HCT116 (cell line): Measurements from ENCODE around the gene C18orf54.
A peak's percentile ranks its signal among the peaks of the same experiment; 100 is the strongest.

Source experiments
- POLR2A ChIP-seq: IDR thresholded peaks from 2 replicates; pipeline ENCODE4 v1.7.0; 2011; ENCODE audit warnings: borderline replicate concordance; ENCODE audit not compliant: insufficient read depth, insufficient read length; ENCODE audit errors: extremely low read depth
- TF ChIP-seq, protein P1 (sequence below), 3 experiments: fragments of 200-600 bp in 1 of 3; sonication (generic) in 1 of 3; IDR thresholded peaks in 2 of 3; conservative IDR thresholded peaks in 1 of 3; 2 replicates each; pipeline ENCODE4 v1.5.1; 2012 to 2017; ENCODE audit warnings: low read depth in 2 of 3, low read length in 2 of 3, antibody characterized with exemption in 1 of 3, borderline replicate concordance in 1 of 3, control low read depth in 1 of 3, mild to moderate bottlenecking in 1 of 3, mixed read lengths in 1 of 3, mixed run types in 1 of 3, moderate library complexity in 1 of 3; ENCODE audit not compliant: insufficient read depth in 1 of 3
- TF ChIP-seq, protein P2 (sequence below): IDR thresholded peaks from 2 replicates; pipeline ENCODE4 v1.6.1; 2012

DNA sequence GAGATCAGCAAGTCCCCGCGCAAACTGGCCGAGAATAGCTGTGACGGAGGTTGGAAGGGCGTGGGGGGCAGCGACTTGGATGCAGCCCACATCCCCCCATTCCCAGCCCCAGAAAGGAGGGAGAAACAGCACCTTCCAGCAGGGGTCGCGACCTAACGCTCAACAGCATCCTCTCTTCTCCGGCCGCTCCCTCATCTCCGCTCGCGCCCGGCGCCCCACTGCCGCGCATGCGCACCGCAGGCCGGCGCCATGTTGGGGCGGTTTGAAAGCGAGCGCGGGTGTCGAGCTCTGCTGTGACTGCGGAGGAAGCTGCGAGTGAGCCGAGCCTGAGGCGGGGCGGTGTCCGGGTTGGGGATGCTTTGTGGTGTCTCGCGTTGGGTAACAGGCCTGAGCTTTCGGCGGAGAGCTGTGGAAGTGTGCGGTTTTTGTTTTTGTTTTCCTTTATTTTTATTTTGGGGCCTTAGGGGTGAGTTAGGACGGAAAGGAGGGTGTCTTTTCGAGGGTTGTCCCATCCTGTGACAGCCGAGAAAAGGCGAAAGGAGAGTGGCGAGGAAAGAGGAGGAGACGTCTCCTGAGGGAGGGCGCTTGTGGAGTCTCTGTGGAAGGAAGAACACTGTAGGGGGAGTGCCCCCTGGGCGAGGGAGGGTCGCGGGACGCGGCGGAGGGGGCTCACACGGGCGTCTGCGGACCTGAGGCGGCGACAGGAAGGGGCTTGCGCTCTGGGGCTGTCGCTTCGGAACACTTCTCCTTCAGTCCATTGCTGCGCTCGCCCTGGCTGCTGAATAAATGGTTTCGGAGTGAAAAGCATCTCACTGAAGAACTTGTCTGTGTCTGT is at the start of gene C18orf54, which contains the start of gene STARD6:
- TF ChIP-seq, protein P1, sequence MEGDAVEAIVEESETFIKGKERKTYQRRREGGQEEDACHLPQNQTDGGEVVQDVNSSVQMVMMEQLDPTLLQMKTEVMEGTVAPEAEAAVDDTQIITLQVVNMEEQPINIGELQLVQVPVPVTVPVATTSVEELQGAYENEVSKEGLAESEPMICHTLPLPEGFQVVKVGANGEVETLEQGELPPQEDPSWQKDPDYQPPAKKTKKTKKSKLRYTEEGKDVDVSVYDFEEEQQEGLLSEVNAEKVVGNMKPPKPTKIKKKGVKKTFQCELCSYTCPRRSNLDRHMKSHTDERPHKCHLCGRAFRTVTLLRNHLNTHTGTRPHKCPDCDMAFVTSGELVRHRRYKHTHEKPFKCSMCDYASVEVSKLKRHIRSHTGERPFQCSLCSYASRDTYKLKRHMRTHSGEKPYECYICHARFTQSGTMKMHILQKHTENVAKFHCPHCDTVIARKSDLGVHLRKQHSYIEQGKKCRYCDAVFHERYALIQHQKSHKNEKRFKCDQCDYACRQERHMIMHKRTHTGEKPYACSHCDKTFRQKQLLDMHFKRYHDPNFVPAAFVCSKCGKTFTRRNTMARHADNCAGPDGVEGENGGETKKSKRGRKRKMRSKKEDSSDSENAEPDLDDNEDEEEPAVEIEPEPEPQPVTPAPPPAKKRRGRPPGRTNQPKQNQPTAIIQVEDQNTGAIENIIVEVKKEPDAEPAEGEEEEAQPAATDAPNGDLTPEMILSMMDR (IDR thresholded peaks at IDR 0.05 in 2 of 3, conservative IDR thresholded peaks at IDR 0.05 in 1 of 3; ENCODE audit: borderline replicate concordance in 1 of 3, insufficient read depth in 1 of 3, low read depth in 2 of 3, low read length in 2 of 3), result peak; percentile 11 to 45 (median 41); a peak in 4 of 6 replicates
- peak; percentile 37 for TF ChIP-seq POLR2A
- TF ChIP-seq, protein P2, sequence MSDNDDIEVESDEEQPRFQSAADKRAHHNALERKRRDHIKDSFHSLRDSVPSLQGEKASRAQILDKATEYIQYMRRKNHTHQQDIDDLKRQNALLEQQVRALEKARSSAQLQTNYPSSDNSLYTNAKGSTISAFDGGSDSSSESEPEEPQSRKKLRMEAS, result 0 out of 2 replicates have a peak, but pooled peaks have one; percentile 46
